Measurements from ENCODE around the gene STRN4.

The STRN4 gene

GRCh38 chr19:46742926-46743480, 3.2 kb downstream of the STRN4 start:
- DNase-seq: no peak

GRCh38 chr19:46741447-46741846, 4.8 kb downstream of the STRN4 start:
- no peak for DNase-seq

DNA sequence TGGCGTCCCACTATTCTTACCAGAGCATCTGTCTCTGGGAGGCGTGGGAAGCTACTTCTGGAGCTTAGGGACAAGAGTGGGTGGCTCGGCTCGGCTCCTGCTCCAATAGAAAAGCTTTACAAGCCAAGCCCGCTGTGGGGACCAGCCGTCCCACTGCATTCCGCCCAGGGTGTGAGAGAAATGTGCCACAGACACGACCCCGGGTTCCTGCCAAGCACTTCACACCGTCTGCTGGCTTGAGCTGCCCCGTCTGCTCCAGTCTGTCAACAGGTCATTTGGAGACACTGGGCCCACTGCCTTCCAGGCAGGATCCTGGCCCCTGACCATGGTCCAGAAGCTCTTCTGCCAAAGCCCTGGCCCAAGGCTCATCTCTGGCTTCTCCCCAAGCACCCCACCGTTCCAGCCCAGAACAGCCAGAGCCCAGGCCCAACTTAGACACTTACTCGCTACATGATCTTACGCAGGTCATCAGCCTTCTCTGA, 6.9 kb downstream of the STRN4 start:
- no peak for DNase-seq

GRCh38 chr19:46737761-46738171, 8.5 kb downstream of the STRN4 start:
- DNase-seq: no peak

DNA sequence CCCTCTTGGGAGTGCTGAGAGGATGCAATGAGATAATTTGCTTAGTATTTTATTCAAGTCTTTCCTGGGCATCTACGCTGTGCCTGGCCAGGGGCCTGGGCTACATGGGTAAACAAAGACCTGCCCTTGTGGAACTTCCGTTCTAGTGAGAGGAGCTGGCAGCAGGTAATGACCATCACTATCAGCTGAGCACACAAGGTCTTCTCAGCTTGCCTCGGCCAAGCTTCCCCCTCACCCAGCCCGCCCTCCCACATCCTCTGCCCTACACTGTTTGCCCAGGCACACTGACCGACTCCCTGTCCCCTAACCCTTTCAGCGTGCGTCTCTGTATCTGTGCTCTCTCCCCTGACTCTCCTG, 9.0 kb downstream of the STRN4 start:
- DNase-seq: peak; percentile 15

DNA sequence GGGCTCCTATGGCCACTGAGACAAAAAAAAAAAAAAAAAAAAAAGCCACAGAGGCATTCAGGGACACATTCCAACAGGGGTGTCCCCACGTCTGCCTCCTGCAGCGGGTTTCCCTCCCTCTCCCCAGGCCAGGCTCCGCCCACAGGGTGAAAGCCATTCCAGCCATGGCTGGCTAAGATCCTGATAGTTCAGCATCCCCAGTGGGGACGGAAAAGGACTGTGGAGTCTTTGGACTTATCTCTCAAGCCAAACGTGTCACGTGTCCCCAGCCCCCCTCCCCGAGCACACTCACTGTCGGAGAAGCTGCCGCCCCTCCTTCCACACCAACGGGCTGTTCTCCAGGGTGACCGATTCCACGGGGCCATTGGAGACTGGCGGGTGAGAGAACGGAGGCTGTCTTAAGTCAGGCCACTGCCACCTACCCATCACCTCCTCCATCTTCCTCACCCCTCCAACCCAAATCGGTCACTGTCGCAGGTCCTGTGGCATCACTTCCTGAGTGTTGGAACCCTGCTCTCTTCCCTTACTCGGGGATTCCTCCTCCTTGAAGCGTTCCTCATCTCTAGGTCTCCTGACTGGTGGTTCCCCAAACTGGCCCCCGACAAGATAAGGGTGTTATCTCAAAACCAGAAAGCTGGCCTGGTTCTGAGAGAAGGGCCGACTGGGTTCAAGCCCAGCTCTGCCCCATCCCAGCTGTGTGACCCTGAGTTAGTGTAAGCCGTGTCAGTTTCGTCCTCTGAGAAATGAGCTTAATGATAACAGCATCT, 9.5 kb downstream of the STRN4 start:
- DNase-seq: no peak

- DNase-seq: no peak
These were observed 12.5 kb downstream of the STRN4 start for GRCh38 chr19:46733690-46734292.

GRCh38 chr19:46732966-46733689, 13.1 kb downstream of the STRN4 start:
- no peak for DNase-seq

GRCh38 chr19:46732172-46732938, 13.9 kb downstream of the STRN4 start:
- no peak for DNase-seq

DNA sequence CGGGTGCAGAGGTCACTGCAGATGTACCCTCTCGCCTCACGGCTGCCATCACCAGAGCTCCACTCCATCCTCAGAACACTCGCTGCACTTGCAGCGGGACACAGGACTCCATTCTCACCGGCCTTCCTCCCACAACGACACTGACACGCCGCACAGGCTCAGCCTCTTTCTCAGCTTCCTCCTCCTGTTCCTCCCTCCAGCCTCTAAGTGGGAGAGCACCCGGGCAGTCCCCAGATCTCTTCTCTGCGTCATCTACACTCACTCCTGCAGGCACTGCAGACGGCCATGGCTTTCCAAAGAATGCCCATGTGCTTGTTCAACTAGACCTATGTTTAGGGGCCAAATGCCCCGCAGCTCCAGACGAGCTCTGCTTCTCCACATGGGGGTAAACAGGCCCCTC, 14.7 kb downstream of the STRN4 start:
- no peak for DNase-seq

DNA sequence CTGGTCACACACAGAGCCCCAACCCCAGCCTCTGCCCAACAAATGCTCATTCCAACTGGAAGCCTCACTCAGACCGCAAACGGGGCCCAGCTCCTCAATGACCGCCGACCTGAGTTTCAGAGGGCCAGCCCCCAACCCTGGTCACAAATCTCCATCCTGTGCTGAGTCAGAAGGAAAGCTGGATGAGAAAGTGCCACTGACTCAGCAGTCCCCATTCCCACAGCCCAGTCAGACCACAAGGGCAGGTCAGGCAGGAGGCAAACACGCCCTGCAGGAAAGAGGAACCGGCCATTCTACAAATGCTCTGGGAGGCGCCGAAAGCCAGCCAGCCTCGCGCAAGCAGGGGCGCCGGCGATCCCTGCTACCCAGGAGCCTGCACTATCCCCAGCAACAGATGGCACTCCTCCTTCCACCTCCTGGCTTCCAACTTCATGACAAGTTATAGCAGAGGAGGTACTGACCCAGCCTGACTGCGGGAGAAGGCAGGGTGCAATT, 15.2 kb downstream of the STRN4 start:
- DNase-seq: no peak

DNA sequence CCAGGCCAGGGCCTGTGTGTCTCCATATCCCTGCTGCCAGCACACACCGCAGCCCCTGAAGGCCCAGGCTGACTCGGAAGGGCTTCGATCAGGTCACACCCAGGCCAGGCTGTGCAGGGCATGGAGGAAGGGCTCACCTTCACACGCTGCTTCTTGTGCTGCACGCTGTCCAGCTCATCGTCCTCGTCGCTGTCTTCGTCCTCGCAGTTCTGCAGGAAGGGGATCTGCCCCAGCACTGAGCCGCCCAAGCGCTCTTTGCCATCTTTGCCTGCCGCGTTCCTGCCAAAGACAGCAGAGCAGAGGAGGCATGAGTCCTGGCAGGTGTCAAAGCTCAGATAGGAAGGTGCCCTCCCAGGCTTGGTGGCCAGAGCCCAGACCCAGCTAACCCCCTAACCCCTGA, 15.7 kb downstream of the STRN4 start:
- DNase-seq: no peak

DNA sequence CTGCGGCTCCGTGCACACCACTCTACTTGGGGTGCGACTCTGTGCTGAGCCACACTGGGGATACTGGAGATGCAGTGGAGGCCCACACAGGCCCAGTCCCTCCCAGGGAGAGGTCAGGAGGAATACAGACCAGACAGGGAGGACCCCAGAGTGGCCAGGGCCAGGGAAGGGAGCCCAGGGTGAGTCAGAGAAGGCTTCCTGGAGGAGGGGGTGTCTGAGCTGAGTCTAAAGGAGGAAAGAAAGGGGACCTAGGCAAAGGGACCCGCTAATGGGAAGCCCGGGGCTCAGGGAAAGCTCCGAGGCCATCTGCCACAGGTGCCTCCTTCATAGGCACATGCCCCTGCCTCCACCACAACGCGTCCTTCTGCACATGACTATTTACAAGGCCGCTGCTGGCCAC, 16.1 kb downstream of the STRN4 start:
- DNase-seq: no peak

DNA sequence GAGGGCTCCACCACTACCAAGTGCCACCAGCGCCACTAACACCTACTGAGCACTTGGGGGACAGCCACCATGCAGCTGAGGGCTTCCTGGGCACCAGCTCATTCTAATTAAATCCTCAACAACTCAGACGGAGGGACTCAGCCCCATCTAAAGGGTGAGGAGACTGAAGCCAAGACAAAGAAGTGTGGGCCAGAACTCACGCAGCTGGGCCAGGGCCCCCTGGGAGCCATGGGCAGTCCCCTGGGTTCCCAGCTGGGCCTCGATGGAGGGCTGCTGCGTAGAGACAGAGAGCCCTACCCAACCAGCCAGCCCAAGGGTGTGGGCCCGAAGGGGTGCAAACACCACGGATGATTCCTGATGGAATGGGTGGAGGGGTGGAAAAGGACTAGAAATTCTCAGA, 16.6 kb downstream of the STRN4 start:
- no peak for DNase-seq

GRCh38 chr19:46728693-46729339, 17.4 kb downstream of the STRN4 start:
- no peak for DNase-seq

GRCh38 chr19:46728208-46728607, 18.0 kb downstream of the STRN4 start:
- DNase-seq: no peak

- no peak for DNase-seq
These were observed 18.5 kb downstream of the STRN4 start for GRCh38 chr19:46727757-46728156.

DNA sequence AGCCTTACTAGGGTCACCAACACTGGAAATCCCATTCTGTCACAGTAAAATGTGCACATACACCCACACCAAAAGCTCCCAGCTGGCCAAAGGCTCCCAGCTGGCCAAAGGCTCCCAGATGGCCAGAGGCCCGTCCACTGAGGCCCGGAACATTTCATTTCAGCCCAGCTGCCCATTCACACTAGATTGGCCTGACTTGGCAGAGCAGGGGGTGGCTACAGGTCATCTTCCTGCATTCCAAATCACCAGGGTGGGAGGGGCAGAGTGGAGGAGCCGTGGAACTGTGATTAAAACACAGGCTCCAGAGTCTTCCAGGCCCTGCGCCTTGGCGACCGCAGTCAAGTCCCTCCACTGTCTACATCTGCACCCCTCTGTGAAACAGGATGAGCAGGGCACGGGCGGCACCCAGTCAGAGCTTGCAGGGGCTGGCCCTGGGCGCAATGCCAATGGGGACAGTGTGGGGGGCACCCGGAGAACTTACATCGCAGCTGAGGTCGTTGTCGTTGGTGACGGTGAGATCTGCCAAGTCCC, 19.2 kb downstream of the STRN4 start:
- no peak for DNase-seq

DNA sequence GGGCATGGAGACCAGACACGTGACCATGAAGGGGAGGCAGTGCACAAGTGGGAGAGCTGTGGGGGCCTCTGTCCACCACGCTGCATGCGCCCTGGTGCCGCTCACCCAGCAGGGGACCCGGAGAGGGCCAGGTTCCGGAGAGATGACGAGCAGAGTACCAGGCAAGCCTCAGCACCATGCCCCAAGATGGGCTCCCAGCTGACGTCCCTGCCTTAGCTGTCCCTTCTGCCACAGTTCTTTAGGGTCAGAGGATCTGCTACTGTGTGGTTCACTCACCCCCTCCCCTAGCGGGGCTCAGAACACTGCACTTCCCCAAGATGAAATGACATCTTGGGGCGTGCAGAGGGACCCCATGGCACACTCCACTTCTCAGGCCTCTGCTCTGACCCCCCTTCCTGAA, 19.7 kb downstream of the STRN4 start:
- DNase-seq: no peak

- no peak for DNase-seq
These were observed 20.3 kb downstream of the STRN4 start for GRCh38 chr19:46725859-46726393.

DNA sequence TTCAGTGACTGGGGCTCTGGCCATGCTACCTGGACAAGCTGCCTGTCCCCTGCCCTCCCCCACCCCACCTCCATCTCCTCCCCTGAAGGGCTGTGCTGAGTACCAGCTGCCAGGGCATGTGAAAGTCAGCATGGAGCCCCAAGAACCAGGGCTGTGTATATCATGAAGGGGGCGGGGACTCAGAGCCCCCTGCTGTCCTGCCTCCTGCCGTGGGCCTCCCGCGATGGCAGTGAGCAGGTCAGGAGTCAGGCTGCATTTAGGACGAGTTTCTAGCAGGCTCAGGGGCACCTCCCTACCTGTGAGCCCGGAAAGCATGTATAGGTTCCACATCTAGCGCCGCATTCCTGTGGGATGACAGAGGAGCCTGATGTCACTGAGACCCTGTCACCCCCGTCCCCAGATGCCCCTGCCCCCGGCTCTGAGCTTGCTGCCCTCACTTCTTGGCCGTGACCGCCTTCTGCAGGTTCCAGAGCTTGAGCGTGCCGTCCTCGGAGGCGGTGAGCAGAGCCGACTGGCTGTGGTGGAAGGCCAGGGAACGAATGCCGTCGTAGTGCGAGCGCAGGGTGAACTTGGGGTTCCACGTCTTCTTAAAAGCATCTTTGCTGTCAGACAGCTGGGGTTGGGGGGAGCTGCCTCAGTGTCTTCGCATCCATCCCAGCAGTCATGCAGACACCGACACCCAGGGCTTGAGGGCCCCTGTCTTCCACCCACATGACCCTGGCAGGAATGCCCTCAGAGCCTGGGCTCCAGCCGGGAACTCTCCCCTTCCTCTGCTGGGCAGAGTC, 21.0 kb downstream of the STRN4 start:
- DNase-seq: no peak

Measured in NCI-H2029 treated with DMSO at 0.1 percent for 48 hours (cell line).